T-helper 1 cell treated with Interleukin-12 subunit alpha and Interleukin-12 subunit beta and Interleukin-4 antibody, amounts not matched to agents 30 ng/mL and 1 ng/mL, for 36 hours (primary cell): ENCODE results near the gene NUDC. TPM values are rescaled to one million over a fixed set of nuclear protein-coding genes. Genes with fewer than 3 reads are reported as not detected.

Source experiments
- intact Hi-C: fragments of 100-400 bp; cut with micrococcal nuclease; formaldehyde crosslinking; loops from one replicate; pipeline ENCODE4 v1.15.1; 2024
- total RNA-seq: library from RNA; stranded (reverse); gene quantifications from 2 replicates; pipeline ENCODE4 v1.2.3, GENCODE V29; 2022

Gene NUDC
- total RNA-seq, 1 donor from 2014 or later: 74.6 TPM

DNA sequence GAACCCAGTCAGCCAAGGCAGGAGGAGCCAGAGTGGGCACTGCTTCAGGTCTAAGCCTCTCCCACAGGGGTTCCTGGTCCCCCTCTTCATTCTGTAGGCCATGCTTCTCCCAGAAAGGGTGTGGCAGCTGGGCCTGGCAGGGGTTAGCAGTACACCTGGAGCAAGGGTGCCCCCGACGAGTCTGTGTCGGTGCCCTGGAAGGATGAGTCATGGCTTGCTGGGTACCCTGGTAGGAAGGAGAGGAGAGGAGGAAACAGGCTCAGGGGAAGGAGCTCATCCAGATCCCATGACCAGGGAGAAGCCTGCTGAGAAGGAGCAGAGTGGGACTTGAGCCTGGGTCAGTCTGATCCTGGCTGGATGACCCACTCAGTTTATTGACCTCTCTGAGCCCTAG, 28.4 kb downstream of the NUDC start:
- intact Hi-C loops: no loop called here

- intact Hi-C loops: no loop called here
Observed at GRCh38 chr1:26950602-26951001, 29.1 kb downstream of the NUDC start.

DNA sequence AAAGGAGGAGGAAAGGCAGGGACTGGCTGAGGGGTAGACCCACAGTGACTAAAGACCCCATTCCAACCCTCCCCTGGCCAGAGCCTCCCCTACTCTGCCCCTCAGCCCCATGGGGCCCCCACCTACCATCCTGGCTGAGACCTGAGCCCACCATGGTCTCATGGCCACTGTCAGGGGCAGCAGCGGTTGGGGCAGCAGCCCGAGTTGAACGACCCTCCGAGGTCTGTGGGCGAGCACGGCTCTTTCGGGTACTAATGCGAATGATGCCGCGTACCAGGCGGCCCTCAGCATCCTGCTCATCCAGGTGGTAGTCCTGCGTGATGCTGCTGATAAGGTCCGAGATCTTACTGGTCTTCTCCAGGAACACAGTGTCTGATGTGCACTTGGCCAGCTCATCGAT, 29.7 kb downstream of the NUDC start:
- intact Hi-C loops: no loop called here

DNA sequence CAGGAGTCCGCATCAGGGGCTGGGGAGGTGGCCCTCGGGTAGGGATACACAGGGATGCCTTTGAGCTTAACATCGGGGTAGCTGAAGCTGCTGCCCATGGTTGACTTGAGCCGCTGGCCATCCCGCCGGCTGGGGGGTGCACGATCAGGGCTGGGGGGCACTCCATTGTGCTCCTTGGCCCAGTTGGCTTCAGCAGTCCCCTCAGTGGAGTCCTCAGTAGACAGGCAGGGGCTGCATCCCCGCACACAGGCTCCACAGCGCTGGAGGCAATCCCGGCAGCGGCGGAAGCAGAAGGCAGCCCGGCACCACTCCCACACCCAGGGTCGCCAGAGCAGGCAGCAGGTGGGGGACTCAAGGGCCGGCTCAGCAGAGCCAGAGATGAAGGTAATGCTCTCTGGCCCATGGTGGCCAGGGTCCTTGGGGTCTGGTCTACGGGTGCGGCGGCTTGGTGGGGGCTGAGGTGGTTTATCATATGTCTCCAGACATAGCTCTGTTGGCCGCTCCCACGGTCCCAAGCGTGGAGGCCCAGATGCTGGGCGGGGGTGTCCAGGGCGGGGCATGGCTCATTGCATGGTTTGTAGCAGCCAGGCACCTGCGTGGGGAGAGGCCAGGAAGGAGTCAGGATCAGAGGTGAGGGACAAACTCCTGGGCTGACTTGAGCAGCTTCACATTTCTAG, 30.4 kb downstream of the NUDC start:
- intact Hi-C loops: no loop called here

GRCh38 chr1:26953374-26953773, 31.8 kb downstream of the NUDC start:
- intact Hi-C loops: no loop called here

DNA sequence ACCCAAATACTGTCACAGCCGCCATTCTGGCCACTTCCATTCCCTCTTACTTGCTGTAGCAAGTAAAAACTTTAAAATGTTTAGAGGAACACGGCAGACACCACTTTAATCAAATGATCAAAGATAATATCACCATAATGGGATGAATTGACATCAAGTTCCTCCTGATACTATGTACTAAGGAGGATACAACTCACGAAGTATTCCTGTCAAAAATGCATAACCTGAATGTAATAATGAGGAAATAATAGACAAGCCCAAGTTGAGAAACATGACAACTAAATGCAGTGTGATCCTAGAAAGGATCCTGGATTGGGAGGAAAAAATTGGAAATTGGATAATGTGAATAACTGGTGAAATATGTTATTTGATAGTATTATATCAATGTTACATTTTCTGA, 34.8 kb downstream of the NUDC start:
- intact Hi-C loops: no loop called here

DNA sequence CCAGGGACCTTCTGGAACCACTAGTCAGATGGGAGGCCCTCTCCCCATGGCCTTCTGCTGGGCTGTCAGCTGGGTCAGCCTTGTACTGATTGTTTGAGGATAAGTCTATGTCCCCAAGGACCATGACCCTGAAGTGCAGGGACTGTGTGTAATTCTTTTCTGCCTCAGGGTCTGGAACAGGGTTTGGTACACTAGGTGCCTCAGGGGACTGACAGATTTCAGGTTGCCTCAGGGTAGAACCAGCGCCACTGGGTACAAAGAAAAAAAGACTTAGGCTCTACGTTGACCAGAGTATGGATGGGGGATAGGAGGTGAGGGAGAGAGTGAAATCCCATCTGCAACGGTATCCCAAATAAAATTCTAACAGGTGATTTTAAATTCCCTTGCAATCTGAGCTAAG, 35.8 kb downstream of the NUDC start:
- intact Hi-C loops: no loop called here

- intact Hi-C loops: no loop called here
Observed at GRCh38 chr1:26959270-26959669, 37.7 kb downstream of the NUDC start.

GRCh38 chr1:26959722-26960624, 38.4 kb downstream of the NUDC start, which contains the start of gene KDF1:
KDF1 (minus strand) TSS chr1:26960468; CDS start chr1:26952380, 8,088 bp downstream.
- intact Hi-C loops: no loop called here

GRCh38 chr1:26960625-26960966, 39.1 kb downstream of the NUDC start:
- intact Hi-C loops: no loop called here

DNA sequence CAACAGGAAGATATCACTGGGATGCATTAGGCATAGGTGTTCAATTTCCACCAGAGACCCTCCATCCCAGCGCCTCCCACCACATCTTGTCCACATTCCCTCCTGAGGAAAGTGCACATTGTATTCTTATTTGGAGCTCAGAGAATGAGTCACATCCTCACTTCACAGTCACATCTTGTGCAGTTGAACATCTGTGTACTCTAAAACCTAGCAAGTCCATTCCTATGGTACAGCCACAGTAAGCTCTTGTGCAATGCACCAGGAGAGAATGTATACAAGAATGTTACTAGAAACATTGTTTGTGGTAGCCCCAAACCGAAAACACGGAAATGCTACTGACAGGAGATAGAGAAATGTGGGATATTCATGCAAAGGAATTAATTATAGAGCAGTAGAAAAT, 40.3 kb downstream of the NUDC start:
- intact Hi-C loops: no loop called here

GRCh38 chr1:26965213-26965612, 43.7 kb downstream of the NUDC start:
- intact Hi-C loops: no loop called here

DNA sequence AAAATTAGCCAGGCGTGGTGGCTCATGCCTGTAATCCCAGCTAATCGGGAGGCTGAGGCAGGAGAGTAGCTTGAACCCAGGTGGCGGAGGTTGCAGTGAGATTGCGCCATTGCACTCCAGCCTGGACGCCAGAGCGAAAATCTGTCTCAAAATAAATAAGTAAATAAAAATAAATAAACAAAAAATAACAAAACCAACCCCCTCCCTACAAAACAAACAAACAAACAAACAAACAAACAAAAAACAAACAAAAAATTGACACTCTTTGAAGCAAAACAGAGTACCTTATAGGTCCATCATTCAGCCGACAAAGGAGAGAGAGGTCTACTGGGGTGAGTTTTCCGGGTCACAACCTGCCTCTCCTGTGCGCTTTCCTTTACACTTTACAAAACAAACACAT, 44.1 kb downstream of the NUDC start:
- intact Hi-C loops: no loop called here

- intact Hi-C loops: no loop called here
Observed at GRCh38 chr1:26970810-26971209, 49.3 kb downstream of the NUDC start.

DNA sequence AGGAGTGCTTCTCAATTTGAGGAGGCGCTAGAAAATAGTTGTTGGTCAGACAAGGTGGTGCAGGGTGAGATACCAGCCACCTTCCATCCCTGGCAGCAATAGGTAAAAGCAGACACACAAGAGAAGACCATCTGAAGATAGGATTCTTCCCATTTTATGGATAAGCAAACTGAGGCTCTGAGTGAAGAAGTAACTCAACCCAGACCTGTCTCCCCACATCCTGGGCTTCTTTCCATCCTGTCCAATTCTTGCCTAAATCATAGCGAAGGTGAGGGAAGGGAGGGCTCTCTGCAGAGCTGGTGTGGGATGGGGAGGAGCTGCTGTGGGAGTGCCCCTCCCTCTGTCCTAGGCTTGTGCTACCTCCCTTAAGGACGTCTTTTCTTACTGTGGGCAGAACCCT, 50.0 kb downstream of the NUDC start:
- intact Hi-C loops: no loop called here

- intact Hi-C loops: no loop called here
Observed at GRCh38 chr1:26972390-26972789, 50.8 kb downstream of the NUDC start.

DNA sequence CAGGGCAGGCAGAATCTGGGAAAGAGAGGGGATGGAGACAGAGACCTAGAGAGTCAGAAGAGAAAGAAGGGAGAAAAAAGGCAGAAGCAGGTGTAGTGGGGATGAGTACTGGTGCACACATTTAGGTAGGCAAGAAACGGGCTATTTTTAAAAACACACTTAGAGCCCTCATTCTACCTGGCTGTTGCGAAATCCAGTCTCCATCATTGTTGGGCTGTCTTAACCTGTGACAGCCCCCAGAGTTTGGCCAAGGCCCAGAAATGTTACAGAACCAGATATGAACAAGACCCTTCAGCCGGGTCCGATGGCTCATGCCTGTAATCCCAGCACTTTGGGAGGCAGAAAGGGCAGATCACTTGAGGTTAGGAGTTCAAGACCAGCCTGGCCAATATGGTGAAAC, 51.3 kb downstream of the NUDC start:
- intact Hi-C loops: no loop called here

- intact Hi-C loops: no loop called here
Observed at GRCh38 chr1:26976621-26977510, 55.3 kb downstream of the NUDC start.

DNA sequence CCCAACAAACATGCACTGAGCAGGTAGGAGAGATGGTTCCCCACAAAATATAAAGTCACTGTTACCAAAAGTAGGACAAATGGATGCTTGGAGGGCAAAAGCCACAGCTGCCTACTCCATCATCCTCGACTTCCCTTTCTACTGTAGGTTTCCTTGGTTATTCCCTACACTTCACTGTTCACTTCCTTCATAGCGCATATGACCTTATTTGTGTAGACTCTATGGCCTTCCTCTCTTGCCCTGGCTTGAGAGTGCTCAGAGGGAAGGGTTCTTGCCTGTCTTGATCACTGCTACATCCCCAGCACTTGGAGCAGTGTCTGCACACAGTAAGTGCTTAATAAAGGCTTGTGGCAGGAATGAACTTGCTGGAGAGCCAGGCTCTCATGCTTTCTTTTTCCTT, 57.4 kb downstream of the NUDC start:
- intact Hi-C loops: no loop called here

- intact Hi-C loops: no loop called here
Observed at GRCh38 chr1:26981146-26981846, 59.8 kb downstream of the NUDC start.

DNA sequence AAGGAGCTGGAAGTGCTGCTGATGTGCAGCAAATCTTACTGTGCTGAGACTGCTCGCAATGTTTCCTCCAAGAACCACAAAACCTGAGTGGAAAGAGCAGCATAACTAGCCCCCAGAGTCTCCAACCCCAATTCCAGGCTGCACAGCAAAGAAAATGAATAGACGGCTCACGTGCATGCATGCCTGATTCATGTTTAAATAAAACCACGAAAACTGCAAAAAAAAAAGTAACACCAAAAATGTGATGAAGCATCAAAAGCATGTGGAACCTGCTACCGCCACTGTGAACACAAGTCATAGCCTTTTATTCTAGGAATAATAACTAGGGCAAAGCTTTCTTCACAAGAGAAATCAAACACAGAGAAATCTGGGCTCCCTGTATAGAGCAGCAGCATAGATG, 62.3 kb downstream of the NUDC start:
- intact Hi-C loops: no loop called here
